Lung (tissue), 12 donors: ENCODE measurements around the gene ENTPD5. TPM values are rescaled to one million over a fixed set of nuclear protein-coding genes. Genes with fewer than 3 reads are reported as not detected.

ENCODE experiments used
- ATAC-seq: fragments of 200-7000 bp; cut with Tn5 transposase; one replicate; pipeline ENCODE4 v1.9.1; 2020; ENCODE audit warnings: moderate number of reproducible peaks; ENCODE audit not compliant: insufficient read depth, low FRiP score
- DNase-seq, 3 donors: peaks; one replicate each; pipeline ENCODE4 v3.0.0-alpha.2; 2013 to 2017
- H3K27ac ChIP-seq, 2 donors: one replicate each; pipeline ENCODE4 v1.5.1; 2013; ENCODE audit warnings: mild to moderate bottlenecking in 2 of 2, moderate library complexity in 2 of 2, control low read depth in 1 of 2, inconsistent platforms in 1 of 2, low read depth in 1 of 2, low read length in 1 of 2
- H3K27me3 ChIP-seq, 3 donors: one replicate each; pipeline ENCODE4 v1.5.1; 2013; ENCODE audit warnings: low read length in 2 of 3; ENCODE audit not compliant: control insufficient read depth in 3 of 3, insufficient read depth in 3 of 3
- H3K36me3 ChIP-seq, 4 donors: one replicate each; pipeline ENCODE4 v1.5.1; 2013; ENCODE audit warnings: low read length in 4 of 4, mild to moderate bottlenecking in 1 of 4, moderate library complexity in 1 of 4; ENCODE audit not compliant: control insufficient read depth in 4 of 4, insufficient read depth in 4 of 4
- H3K4me1 ChIP-seq, 5 donors: one replicate each; pipeline ENCODE4 v1.5.1; 2013; ENCODE audit warnings: low read length in 5 of 5, mild to moderate bottlenecking in 2 of 5, moderate library complexity in 1 of 5; ENCODE audit not compliant: control insufficient read depth in 5 of 5, insufficient read depth in 5 of 5
- H3K4me3 ChIP-seq: one replicate; pipeline ENCODE4 v1.5.1; 2013; ENCODE audit warnings: mild to moderate bottlenecking, control low read depth, moderate library complexity
- H3K9ac ChIP-seq, 2 donors: one replicate each; pipeline ENCODE4 v1.5.1; 2013; ENCODE audit warnings: low read length in 2 of 2, control low read depth in 1 of 2; ENCODE audit not compliant: insufficient read depth in 1 of 2
- H3K9me3 ChIP-seq, 4 donors: one replicate each; pipeline ENCODE4 v1.5.1; 2013; ENCODE audit warnings: low read length in 3 of 4, mild to moderate bottlenecking in 1 of 4, moderate library complexity in 1 of 4; ENCODE audit not compliant: control insufficient read depth in 4 of 4, insufficient read depth in 3 of 4
- WGBS, 2 donors: extraction: QIAGEN DNeasy Blood & Tissue Kit; methylation state at CpG; one replicate each; pipeline ENCODE4 v1.1.7; 2013; 5-methylcytosine and 5-hydroxymethylcytosine counted together
- polyA plus RNA-seq, 2 donors: library from polyadenylated mRNA; stranded (reverse); fragments of 200-250 nt; gene quantifications; one replicate each; pipeline ENCODE4 v1.2.1, GENCODE V29; 2013
- total RNA-seq, 2 donors: library from RNA; depleted of rRNA in 1 of 2; stranded (reverse); fragments of >200 nt in 1 of 2; gene quantifications; one replicate each; pipeline ENCODE4 v1.2.1, GENCODE V29; 2014 to 2021
- TF ChIP-seq, protein P1 (sequence below): IDR thresholded peaks from 2 replicates; pipeline ENCODE4 v1.5.1; 2012; ENCODE audit warnings: mild to moderate bottlenecking; ENCODE audit errors: control extremely low read depth, extremely low read depth
- donor health status: control.
- donor health status: control.
- donor health status: Bipolar disorder and iron deficiency.
- donor health status: healthy.
- donor health status: DM: yes; HTN: yes; CAD: no.

ENTPD5 gene
- total and polyA plus RNA-seq, 4 donors = 5.5 to 18.4 (median 9.3) TPM

DNA sequence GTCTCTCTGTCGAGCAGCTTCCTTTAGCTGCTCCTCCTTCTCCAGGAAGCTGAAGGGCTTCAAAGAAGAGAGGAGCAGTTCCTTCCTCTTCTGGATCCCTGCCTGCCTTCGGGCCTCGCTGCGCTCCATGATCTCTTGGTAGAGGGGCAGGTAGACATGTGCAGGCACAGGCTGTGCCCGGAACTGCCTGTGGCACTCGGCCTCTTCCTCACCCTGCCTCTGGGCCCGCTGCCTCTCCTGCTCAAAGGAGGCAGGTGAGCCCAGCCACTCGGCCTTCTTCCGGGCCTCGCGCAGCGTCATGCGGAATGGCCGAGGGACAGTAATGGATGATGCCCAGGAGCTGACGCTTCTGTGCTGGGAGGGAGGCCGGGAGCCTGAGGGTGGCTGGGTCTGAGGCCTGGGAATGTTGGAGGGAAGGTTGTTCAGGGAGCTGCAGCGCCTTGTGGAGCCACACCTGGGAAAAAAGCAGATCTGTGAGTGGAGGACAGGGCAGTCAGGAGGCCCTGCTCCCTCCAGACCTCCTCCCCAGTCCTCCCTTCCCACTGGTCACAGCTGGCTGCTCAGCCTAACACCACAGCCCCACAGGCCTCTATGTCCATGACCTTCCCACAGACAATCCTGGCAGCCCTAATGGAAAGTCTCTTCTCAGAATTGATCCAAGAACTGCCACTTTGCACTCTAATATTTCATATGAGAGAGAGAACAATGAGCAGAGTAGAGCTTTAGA, 74.5 kb downstream of the ENTPD5 start:
- Histone ChIP-seq H3K27ac (no peak overlapping the region), H3K9me3 (no peaks in the 10 kb centered on the region), H3K36me3 (peaks cover 6 to 35% (median 15%) of the 10 kb centered on the region in 4 donors), H3K4me3 (no peak overlapping the region), H3K4me1 (peaks cover 0 to 18% (median 3%) of the 10 kb centered on the region in 5 donors), H3K9ac (no peak overlapping the region), H3K27me3 (no peaks in the 10 kb centered on the region)
- TF ChIP-seq, protein P1, sequence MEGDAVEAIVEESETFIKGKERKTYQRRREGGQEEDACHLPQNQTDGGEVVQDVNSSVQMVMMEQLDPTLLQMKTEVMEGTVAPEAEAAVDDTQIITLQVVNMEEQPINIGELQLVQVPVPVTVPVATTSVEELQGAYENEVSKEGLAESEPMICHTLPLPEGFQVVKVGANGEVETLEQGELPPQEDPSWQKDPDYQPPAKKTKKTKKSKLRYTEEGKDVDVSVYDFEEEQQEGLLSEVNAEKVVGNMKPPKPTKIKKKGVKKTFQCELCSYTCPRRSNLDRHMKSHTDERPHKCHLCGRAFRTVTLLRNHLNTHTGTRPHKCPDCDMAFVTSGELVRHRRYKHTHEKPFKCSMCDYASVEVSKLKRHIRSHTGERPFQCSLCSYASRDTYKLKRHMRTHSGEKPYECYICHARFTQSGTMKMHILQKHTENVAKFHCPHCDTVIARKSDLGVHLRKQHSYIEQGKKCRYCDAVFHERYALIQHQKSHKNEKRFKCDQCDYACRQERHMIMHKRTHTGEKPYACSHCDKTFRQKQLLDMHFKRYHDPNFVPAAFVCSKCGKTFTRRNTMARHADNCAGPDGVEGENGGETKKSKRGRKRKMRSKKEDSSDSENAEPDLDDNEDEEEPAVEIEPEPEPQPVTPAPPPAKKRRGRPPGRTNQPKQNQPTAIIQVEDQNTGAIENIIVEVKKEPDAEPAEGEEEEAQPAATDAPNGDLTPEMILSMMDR = no peak
- 74 to 78% methylated on average over 17 of the region's 17 CpGs for WGBS, 2 donors
- ATAC-seq = no peak
- DNase-seq = no peak

DNA sequence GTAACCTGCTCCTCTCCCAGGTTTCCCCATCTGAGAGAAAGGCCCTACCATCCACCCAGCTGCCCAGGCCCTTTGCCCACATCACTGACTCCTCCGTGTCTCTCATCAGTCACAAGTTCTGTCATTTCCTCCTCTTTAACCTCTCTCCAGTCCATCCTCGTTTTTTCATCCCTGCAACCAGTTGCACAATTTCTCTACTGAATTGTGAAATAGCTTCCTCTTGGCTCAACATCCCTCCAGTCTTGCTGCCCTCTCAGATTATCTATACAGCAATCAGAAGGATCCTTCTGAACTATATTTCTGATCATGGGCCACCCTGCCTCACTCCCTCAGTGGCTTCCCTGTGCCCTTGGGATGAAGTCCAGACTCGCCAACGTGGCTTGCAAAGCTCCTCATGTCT, 76.0 kb downstream of the ENTPD5 start:
- Histone ChIP-seq H3K9ac (no peak overlapping the region), H3K36me3 (peaks cover 6 to 36% (median 20%) of the 10 kb centered on the region in 4 donors), H3K4me3 (no peak overlapping the region), H3K9me3 (no peaks in the 10 kb centered on the region), H3K27me3 (no peaks in the 10 kb centered on the region), H3K4me1 (peaks cover 0 to 15% (median 3%) of the 10 kb centered on the region in 5 donors), H3K27ac (no peak overlapping the region)
- TF ChIP-seq, protein P1 = no peak
- DNase-seq (peak; percentile 22 to 85 (median 76)), ATAC-seq (peak; percentile 35)
- WGBS, 2 donors = 26% methylated on average over 4 of the region's 4 CpGs

GRCh38 chr14:73942180-73942579, 76.9 kb downstream of the ENTPD5 start:
- H3K27me3 ChIP-seq = no peaks in the 10 kb centered on the region
- 82 to 84% methylated on average over 7 of the region's 7 CpGs for WGBS, 2 donors
- no peak overlapping the region for H3K27ac ChIP-seq

More at GRCh38 chr14:73942180-73942579, 76.9 kb downstream of the ENTPD5 start:
- ATAC-seq (no peak), DNase-seq (no peak)
- TF ChIP-seq, protein P1 = no peak
- Histone ChIP-seq H3K9me3 (no peaks in the 10 kb centered on the region), H3K36me3 (peaks cover 10 to 41% (median 25%) of the 10 kb centered on the region in 4 donors), H3K4me3 (no peak overlapping the region), H3K4me1 (peaks cover 0 to 15% (median 3%) of the 10 kb centered on the region in 5 donors), H3K9ac (no peak overlapping the region)
